HG02759 (cell line): ENCODE data around the gene DNAJC10.

ENCODE experiments used
- ATAC-seq: cut with Tn5 transposase; IDR thresholded peaks from one replicate; pipeline ENCODE4 v1.9.1; 2021; ENCODE audit warnings: mild to moderate bottlenecking, moderate library complexity; ENCODE audit not compliant: unreplicated experiment

Gene DNAJC10

GRCh38 chr2:182831101-182831500 is 115.0 kb downstream of the DNAJC10 start:
- no peak for ATAC-seq

- no peak for ATAC-seq
Measured at GRCh38 chr2:182831921-182832320, 115.9 kb downstream of the DNAJC10 start.

GRCh38 chr2:182833084-182833854 is 117.2 kb downstream of the DNAJC10 start:
- ATAC-seq, result no peak

DNA sequence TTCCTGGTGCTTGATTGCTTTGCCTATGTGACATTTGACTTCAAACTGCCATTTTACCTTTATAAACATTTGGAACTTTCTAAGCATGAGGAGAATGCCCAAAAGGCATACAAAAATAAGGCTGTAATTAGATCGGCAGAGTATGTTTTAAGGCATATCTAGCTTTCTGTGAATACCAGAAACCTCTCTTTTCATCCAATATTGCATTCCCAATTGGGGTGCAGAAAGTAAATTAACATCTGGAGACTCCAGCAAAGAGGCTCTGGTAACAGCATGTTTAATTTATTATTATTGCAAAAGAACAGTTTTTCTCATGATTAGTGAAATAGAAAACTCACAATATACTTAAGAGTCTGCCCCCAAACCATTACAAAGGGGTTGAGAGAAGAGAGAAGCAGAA is 118.2 kb downstream of the DNAJC10 start:
- ATAC-seq, result no peak

GRCh38 chr2:182836451-182836850 is 120.4 kb downstream of the DNAJC10 start:
- ATAC-seq, result no peak
